Adrenal gland (tissue), 12 donors: Measurements from ENCODE around the gene HM13. TPM values are rescaled to one million over a fixed set of nuclear protein-coding genes. Genes with fewer than 3 reads are reported as not detected.
A peak's percentile ranks its signal among the peaks of the same experiment; 100 is the strongest.
"Not testable (repeated sequence)": the region's sequence is repeated elsewhere in the genome, so short reads cannot be mapped to it uniquely, and the experiment has no call there.

Experiments used
- DNase-seq, 7 donors: peaks; one replicate each; pipeline ENCODE4 v3.0.0-alpha.2; 2019 to 2020
- H3K27ac ChIP-seq, 5 donors: fragments of 200-600 bp; sonication (generic) in 4 of 5; 1 replicate in 3 of 5; 2 replicates in 2 of 5; pipeline versions ENCODE4 v1.5.1 to v1.8.0; 2016 to 2020; ENCODE audit warnings: mild to moderate bottlenecking in 1 of 5
- H3K27me3 ChIP-seq: fragments of 200-600 bp; 2 replicates; pipeline ENCODE4 v1.8.0; 2021
- H3K36me3 ChIP-seq, 2 donors: fragments of 200-600 bp; replicated peaks in 1 of 2; 1 replicate in 1 of 2; 2 replicates in 1 of 2; pipeline versions ENCODE4 v1.5.1 to v1.8.0; 2018 to 2022
- H3K4me1 ChIP-seq, 2 donors: fragments of 200-600 bp; replicated peaks in 1 of 2; 1 replicate in 1 of 2; 2 replicates in 1 of 2; pipeline versions ENCODE4 v1.5.1 to v1.8.0; 2018 to 2021
- H3K4me3 ChIP-seq, 4 donors: fragments of 200-600 bp; sonication (generic) in 3 of 4; one replicate each; pipeline ENCODE4 v1.5.1; 2016 to 2018
- H3K9me3 ChIP-seq, 3 donors: fragments of 200-600 bp; sonication (generic) in 1 of 3; replicated peaks in 1 of 3; 1 replicate in 2 of 3; 2 replicates in 1 of 3; pipeline versions ENCODE4 v1.5.1 to v1.8.0; 2016 to 2021
- CTCF ChIP-seq, 6 experiments: fragments of 450-650 bp in 4 of 6; fragments of 200-600 bp in 2 of 6; sonication (generic) in 1 of 6; IDR thresholded peaks; 1 replicate in 5 of 6; 2 replicates in 1 of 6; pipeline versions ENCODE4 v1.5.1 to v1.8.0; 2016 to 2021; ENCODE audit warnings: antibody characterized with exemption in 6 of 6, mild to moderate bottlenecking in 2 of 6, moderate library complexity in 1 of 6
- POLR2A ChIP-seq, 2 donors: fragments of 450-650 bp; IDR thresholded peaks; one replicate each; pipeline ENCODE4 v1.6.1; 2017; ENCODE audit warnings: antibody characterized with exemption in 2 of 2, mild to moderate bottlenecking in 2 of 2, moderate library complexity in 1 of 2
- WGBS, 4 donors: extraction: QIAGEN DNeasy Blood & Tissue Kit in 2 of 4; methylation state at CpG; one replicate each; pipeline versions ENCODE4 v1.1.5 to v1.1.7; 2013 to 2017; 5-methylcytosine and 5-hydroxymethylcytosine counted together
- intact Hi-C, 2 donors: fragments of 100-400 bp; cut with DNase I; formaldehyde crosslinking; loops; one replicate each; pipeline versions ENCODE4 v1.14.1 to v1.15.0; 2022 to 2023
- polyA plus RNA-seq, 3 donors: library from polyadenylated mRNA; stranded (reverse); fragments of 200-250 nt in 2 of 3; fragments of 350-450 nt in 1 of 3; fragmentation: Illumina TruSeq in 1 of 3; extraction: RNeasy Lipid Tissue Mini Kit (QIAGEN cat#74804) in 1 of 3; gene quantifications; one replicate each; pipeline ENCODE4 v1.2.3, GENCODE V29; 2013 to 2014
- total RNA-seq, 9 donors: library from RNA; depleted of rRNA in 4 of 9; stranded (reverse); fragments of >200 nt in 4 of 9; fragments of 120-200 nt in 1 of 9; fragmentation: NEBNext Ultra II Directional in 1 of 9; extraction: Animal tissue kit (Norgen Biotek cat#: 25700) in 1 of 9; gene quantifications; one replicate each; pipeline versions ENCODE4 v1.1.0 to v1.2.4, GENCODE V29; 2013 to 2023
- donor health status: healthy with polysubstance abuse.
- donor health status: Bipolar disorder and iron deficiency.
- donor health status: DM: yes; HTN: yes; CAD: no.
- donor health status: DM: no; HTN: no; CAD: no.
- donor health status: DM: no; HTN: no; CAD: no.
- donor health status: DM: yes; HTN: yes; CAD: no.

Gene HM13
- total and polyA plus RNA-seq, 12 donors = 48.5 to 356 (median 157) TPM

GRCh38 chr20:31516651-31517050 lies 2.4 kb downstream of the HM13 start:
- Histone ChIP-seq H3K4me3 (peak overlapping the region in 1 of 4 donors; percentile 96), H3K9me3 (no peaks in the 10 kb centered on the region), H3K27ac (peak overlapping the region in 2 of 5 donors; percentile 38 to 62), H3K4me1 (peaks cover 24 to 55% of the 10 kb centered on the region in 2 donors), H3K36me3 (no peaks in the 10 kb centered on the region), H3K27me3 (no peaks in the 10 kb centered on the region)
- no peak for DNase-seq
- 71 to 94% (median 85%) methylated on average over 2 of the region's 2 CpGs for WGBS, 4 donors
- TF ChIP-seq POLR2A (IDR thresholded peaks at IDR 0.05) = no peak
- TF ChIP-seq CTCF (IDR thresholded peaks at IDR 0.05) = no peak
- intact Hi-C loops = no loop called here

- no peak overlapping the region for H3K4me3 ChIP-seq
- peaks cover 31 to 62% of the 10 kb centered on the region in 2 donors for H3K4me1 ChIP-seq
These were observed 3.1 kb downstream of the HM13 start for GRCh38 chr20:31517373-31517772.

GRCh38 chr20:31521267-31521666 lies 7.0 kb downstream of the HM13 start:
- Histone ChIP-seq H3K4me1 (peaks cover 18 to 62% of the 10 kb centered on the region in 2 donors), H3K27ac (peak overlapping the region in 3 of 5 donors; percentile 55 to 59 (median 55))
- DNase-seq = peak in 3 of 7 donors; percentile 39 to 59 (median 59)
- H3K9me3 ChIP-seq, H3K36me3 ChIP-seq, H3K4me3 ChIP-seq, intact Hi-C loops, H3K27me3 ChIP-seq: not testable (repeated sequence)
- WGBS, 4 donors = 41 to 73% (median 56%) methylated on average over 5 to 7 of the region's 7 CpGs

More at GRCh38 chr20:31517373-31517772, 3.1 kb downstream of the HM13 start:
- WGBS, 4 donors = 37 to 65% (median 53%) methylated on average over 4 of the region's 4 CpGs
- Histone ChIP-seq H3K27ac (peak overlapping the region in 2 of 5 donors; percentile 38 to 62), H3K9me3 (no peaks in the 10 kb centered on the region), H3K27me3 (no peaks in the 10 kb centered on the region), H3K36me3 (no peaks in the 10 kb centered on the region)
- peak in 1 of 2 donors; percentile 12 for TF ChIP-seq POLR2A (IDR thresholded peaks at IDR 0.05)
- peak in 2 of 6 experiments; percentile 16 to 23 for TF ChIP-seq CTCF (IDR thresholded peaks at IDR 0.05)
- peak; percentile 53 to 83 (median 77) for DNase-seq
- intact Hi-C loops = no loop called here

- H3K4me1 ChIP-seq = peaks cover 15 to 47% of the 10 kb centered on the region in 2 donors
- H3K36me3 ChIP-seq = peaks cover 0 to 9% of the 10 kb centered on the region in 2 donors
- TF ChIP-seq POLR2A (IDR thresholded peaks at IDR 0.05) (no peak), CTCF (IDR thresholded peaks at IDR 0.05) (no peak)
- 77 to 96% (median 86%) methylated on average over 6 of the region's 6 CpGs for WGBS, 4 donors
- no peak for DNase-seq
- intact Hi-C loops = no loop called here
- no peaks in the 10 kb centered on the region for H3K9me3 ChIP-seq
- no peaks in the 10 kb centered on the region for H3K27me3 ChIP-seq
- H3K27ac ChIP-seq = peak overlapping the region in 3 of 5 donors; percentile 12 to 55 (median 55)
- no peak overlapping the region for H3K4me3 ChIP-seq
These were observed 8.5 kb downstream of the HM13 start for GRCh38 chr20:31522731-31523130.
